ENCODE measurements around the gene BLVRA.

DNA sequence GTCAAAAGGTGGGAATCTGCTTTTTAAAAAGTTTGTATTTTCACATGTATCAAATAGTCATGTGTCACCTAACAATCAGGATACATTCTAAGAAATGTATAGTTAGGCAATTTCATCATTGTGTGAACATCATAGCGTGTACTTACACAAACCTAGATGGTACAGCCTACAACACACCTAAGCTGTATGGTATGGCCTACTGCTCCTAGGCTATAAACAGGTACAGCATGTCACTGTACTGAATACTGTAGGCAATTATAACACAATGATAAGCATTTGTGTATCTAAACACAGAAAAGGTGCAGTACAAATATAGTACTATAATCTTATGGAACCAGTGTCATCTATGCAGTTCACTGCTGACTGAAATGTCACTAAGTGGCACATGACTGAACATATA is 47.0 kb upstream of the BLVRA start:
- TF ChIP-seq CEBPB (IDR thresholded peaks at IDR 0.05; ENCODE audit: borderline replicate concordance in 1 of 2, low read depth in 2 of 2, low read length in 2 of 2) (no peak), POLR2A (IDR thresholded peaks at IDR 0.05; ENCODE audit: low read depth, low read length) (no peak), JUNB (IDR thresholded peaks at IDR 0.05) (no peak), SP1 (IDR thresholded peaks at IDR 0.05; ENCODE audit: low read depth, low read length) (no peak)
- TF ChIP-seq, protein P1, sequence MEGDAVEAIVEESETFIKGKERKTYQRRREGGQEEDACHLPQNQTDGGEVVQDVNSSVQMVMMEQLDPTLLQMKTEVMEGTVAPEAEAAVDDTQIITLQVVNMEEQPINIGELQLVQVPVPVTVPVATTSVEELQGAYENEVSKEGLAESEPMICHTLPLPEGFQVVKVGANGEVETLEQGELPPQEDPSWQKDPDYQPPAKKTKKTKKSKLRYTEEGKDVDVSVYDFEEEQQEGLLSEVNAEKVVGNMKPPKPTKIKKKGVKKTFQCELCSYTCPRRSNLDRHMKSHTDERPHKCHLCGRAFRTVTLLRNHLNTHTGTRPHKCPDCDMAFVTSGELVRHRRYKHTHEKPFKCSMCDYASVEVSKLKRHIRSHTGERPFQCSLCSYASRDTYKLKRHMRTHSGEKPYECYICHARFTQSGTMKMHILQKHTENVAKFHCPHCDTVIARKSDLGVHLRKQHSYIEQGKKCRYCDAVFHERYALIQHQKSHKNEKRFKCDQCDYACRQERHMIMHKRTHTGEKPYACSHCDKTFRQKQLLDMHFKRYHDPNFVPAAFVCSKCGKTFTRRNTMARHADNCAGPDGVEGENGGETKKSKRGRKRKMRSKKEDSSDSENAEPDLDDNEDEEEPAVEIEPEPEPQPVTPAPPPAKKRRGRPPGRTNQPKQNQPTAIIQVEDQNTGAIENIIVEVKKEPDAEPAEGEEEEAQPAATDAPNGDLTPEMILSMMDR (IDR thresholded peaks at IDR 0.05 in 2 of 3, conservative IDR thresholded peaks at IDR 0.05 in 1 of 3; ENCODE audit: control insufficient read depth in 2 of 3, extremely low read depth in 1 of 3, insufficient read depth in 1 of 3, low read depth in 3 of 3, low read length in 3 of 3), result no peak
- TF ChIP-seq, protein P2, sequence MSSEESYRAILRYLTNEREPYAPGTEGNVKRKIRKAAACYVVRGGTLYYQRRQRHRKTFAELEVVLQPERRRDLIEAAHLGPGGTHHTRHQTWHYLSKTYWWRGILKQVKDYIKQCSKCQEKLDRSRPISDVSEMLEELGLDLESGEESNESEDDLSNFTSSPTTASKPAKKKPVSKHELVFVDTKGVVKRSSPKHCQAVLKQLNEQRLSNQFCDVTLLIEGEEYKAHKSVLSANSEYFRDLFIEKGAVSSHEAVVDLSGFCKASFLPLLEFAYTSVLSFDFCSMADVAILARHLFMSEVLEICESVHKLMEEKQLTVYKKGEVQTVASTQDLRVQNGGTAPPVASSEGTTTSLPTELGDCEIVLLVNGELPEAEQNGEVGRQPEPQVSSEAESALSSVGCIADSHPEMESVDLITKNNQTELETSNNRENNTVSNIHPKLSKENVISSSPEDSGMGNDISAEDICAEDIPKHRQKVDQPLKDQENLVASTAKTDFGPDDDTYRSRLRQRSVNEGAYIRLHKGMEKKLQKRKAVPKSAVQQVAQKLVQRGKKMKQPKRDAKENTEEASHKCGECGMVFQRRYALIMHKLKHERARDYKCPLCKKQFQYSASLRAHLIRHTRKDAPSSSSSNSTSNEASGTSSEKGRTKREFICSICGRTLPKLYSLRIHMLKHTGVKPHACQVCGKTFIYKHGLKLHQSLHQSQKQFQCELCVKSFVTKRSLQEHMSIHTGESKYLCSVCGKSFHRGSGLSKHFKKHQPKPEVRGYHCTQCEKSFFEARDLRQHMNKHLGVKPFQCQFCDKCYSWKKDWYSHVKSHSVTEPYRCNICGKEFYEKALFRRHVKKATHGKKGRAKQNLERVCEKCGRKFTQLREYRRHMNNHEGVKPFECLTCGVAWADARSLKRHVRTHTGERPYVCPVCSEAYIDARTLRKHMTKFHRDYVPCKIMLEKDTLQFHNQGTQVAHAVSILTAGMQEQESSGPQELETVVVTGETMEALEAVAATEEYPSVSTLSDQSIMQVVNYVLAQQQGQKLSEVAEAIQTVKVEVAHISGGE (CRISPR knock-in tag; IDR thresholded peaks at IDR 0.05), result no peak

Measured in GM12878 (cell line).